ENCODE results near the gene DHX34.
A peak's percentile ranks its signal among the peaks of the same experiment; 100 is the strongest.
"Not testable (repeated sequence)": the region's sequence is repeated elsewhere in the genome, so short reads cannot be mapped to it uniquely, and the experiment has no call there.

The DHX34 gene, protein sequence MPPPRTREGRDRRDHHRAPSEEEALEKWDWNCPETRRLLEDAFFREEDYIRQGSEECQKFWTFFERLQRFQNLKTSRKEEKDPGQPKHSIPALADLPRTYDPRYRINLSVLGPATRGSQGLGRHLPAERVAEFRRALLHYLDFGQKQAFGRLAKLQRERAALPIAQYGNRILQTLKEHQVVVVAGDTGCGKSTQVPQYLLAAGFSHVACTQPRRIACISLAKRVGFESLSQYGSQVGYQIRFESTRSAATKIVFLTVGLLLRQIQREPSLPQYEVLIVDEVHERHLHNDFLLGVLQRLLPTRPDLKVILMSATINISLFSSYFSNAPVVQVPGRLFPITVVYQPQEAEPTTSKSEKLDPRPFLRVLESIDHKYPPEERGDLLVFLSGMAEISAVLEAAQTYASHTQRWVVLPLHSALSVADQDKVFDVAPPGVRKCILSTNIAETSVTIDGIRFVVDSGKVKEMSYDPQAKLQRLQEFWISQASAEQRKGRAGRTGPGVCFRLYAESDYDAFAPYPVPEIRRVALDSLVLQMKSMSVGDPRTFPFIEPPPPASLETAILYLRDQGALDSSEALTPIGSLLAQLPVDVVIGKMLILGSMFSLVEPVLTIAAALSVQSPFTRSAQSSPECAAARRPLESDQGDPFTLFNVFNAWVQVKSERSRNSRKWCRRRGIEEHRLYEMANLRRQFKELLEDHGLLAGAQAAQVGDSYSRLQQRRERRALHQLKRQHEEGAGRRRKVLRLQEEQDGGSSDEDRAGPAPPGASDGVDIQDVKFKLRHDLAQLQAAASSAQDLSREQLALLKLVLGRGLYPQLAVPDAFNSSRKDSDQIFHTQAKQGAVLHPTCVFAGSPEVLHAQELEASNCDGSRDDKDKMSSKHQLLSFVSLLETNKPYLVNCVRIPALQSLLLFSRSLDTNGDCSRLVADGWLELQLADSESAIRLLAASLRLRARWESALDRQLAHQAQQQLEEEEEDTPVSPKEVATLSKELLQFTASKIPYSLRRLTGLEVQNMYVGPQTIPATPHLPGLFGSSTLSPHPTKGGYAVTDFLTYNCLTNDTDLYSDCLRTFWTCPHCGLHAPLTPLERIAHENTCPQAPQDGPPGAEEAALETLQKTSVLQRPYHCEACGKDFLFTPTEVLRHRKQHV

DNA sequence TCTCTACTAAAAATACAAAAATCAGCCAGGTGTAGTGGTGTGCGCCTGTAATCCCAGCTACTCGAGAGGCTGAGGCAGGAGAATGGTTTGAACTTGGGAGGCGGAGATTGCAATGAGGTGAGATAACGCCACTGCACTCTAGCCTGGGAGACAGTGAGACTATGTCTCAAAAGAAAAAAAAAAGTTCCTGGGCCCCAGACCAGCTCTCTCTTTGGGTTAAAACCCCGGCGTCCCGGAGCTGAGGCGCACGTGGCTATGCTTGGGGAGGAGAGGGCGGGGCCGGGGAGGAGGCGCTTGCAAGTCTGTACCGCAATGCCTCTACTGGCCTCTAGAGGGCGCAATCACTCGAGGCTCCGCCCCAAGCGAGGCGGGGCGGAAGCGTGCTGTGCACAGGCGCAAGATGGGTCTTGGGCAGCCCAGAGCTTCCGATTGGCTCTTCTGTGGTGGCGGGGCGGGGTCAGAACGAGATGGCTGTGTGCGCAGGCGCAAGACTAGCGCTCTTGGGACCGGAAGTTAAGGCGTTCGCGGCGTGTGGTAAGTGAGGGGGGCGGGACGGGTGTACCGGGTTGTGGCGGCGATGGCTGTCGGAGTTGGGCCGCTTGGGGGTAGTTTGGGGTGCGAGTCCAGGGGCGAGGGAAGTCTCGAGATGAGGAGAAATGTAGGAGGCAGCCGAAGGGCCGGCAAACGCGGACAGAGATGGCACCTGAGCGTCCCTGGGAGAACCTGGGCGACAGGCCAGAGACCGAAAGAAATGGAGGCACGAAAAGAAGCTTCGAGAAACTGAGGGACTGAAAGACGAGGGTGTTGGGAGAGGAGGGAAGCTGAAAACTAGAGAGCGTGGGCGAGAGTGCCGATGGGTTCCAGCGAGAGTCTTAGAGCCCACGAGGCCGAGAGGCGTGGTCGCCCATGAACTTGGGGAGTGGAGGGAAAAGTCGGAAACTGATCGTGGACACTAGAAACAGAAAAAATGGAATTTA is at the start of gene DHX34:
TSS of gene DHX34 (plus strand) at position 497 of the 977 bp plus-strand sequence. CDS start 3,716 bp downstream, outside the sequence.
- peak; percentile 100 for DNase-seq (ENCODE audit: low spot score)

DNA sequence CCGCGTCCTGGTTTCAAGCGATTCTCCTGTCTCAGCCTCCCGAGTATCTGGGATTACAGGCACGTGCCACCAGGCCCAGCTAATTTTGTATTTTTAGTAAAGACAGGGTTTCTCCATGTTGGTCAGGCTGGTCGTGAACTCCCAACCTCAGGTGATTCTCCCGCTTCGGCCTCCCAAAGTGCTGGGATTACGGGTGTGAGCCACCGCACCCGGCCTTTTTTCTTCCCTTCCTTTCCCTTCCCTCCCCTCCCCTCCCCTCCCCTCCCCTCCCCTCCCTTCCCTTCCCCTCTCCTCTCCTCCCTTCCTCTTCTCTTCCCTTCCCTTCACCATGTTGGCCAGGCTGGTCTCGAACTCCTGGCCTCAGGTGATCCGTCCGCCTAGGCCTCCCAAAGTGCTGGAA is 48.2 kb upstream of the DHX34 start:
- DNase-seq (ENCODE audit: low spot score) = not testable (repeated sequence)

DNA sequence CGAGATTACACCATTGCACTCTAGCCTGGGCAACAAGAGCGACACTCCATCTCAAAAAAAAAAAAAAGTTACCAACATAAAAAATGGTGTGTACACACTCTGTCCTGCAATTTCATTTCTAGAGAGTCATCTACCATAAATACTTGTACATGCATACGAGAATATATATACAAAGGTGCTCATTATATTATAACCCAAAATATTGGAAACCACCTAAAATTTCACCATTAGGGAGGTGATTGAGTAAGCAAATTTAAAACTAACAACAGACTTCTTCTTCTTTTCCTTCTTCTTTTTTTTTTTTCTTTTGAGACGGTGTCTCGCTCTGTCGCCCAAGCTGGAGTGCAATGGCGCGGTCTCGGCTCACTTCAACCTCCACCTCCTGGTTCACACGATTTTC is 46.9 kb upstream of the DHX34 start:
- no peak for DNase-seq (ENCODE audit: low spot score)

DNA sequence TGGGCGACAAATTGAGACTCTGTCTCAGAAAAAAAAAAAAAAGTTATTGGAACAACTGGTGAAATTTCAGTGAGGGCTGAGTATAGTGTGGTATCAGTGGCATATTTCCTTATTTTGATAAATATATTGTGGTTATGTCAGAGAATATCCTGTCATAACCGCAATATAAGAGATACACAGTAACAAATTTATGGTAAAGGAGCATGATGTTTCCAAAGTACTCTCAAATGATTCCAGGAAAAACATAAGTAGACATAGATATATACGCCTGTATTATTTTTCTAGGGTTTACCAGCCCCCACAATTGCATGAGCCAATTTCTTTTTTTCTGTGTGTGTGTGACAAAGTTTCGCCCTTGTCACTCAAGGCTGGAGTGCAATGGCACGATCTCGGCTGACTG is 45.1 kb upstream of the DHX34 start:
- DNase-seq (ENCODE audit: low spot score) = no peak

DNA sequence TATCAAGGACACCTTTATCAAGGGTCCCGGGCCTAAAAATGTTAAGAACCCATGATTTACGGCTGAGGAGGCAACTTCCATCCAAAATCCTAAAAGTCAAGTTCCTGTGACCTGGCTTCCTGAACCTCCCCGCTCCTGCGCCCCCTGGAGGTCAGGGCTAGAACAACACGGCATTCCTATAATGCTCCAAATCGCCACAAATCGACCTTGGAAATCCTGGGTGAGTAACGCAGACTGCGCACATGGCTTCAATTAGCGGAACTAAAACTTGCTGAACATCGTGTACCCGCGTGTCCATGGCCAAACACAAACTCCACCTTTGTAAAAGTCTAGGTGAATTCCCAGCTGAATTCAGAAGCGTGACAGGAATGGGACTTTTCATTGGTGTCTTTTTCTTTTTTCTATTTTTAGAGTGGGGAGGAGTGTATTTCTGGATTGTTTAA is 43.8 kb upstream of the DHX34 start:
- peak; percentile 91 for DNase-seq (ENCODE audit: low spot score)

DNA sequence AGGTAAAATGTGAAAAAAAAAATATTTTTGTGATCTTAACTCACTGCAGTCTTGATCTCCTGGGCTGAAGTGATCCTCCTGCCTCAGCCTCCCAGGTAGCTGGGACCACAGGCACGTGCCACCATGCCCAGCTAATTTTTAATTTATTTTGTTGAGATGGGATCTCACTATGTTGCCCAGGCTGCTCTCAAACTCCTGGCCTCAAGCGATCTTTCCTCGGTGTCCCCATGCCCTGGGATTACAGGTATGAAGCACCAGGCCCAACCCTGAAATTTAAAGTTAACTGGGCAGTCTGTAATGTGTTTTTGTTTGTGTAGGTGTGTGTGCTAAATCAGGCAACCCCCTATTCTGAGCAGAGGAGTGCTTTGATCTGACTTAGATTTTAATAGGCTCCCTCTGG is 42.8 kb upstream of the DHX34 start:
- no peak for DNase-seq (ENCODE audit: low spot score)

DNA sequence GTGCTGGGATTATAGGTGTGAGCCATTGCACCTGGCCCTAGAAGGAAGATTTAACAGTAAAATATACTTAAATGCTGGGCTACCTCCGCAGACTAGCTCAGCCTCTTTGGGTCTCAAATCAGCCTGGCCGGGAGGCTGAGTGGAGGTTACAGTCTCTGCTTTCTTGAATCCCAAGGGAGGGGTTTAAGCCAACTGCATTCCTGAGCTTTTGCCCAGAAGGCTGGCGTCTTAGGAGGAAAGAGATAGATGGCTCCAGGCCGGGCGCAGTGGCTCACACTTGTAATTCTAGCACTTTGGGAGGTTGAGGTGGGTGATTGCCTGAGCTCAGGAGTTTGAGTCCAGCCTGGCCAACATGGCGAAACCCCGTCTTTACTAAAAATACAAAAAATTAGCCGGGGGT is 40.1 kb upstream of the DHX34 start:
- DNase-seq (ENCODE audit: low spot score) = peak; percentile 34

DNA sequence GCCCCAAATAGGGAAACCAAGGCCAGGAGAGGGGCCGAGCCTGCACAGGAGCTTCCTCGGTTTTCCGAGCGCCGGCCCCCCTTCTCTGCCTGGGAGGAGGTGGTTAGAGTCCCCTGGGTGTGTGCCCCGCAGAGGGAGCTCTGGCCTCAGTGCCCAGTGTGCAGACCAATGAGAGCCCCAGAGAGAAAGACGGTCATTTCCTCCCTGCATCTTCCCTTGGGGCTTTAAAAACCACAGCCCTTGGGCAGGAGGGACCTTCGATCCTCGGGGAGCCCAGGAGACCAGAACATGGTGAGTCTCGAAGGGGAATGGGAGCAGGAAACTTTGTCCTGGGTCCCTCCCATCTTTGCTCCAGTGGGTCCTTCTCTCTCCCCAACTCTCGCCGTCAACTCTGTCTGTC is 39.5 kb upstream of the DHX34 start, which contains the start of gene C5AR1:
TSS of gene C5AR1 (plus strand) at position 254 of the 400 bp plus-strand sequence. CDS start at position 289, 35 bp downstream.
- DNase-seq (ENCODE audit: low spot score) = no peak

DNA sequence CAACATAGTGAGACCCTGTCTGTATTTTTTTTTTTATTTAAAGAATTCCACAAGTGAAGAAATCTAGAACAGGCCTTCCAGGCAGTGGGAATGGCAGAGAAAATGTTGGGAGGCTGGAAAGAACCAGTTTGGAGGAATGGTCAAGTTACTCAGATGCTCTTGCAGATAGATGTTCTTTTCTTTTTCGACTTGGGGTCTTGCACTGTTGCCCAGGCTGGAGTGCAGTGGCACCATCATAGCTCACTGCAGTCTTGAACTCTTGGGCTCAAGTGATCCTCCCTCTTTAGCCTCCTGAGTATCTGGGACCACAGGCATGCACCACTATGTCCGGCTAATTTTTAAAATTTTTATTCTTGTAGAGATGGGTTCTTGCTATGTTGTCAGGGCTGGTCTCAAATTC is 38.8 kb upstream of the DHX34 start:
- DNase-seq (ENCODE audit: low spot score) = no peak

DNA sequence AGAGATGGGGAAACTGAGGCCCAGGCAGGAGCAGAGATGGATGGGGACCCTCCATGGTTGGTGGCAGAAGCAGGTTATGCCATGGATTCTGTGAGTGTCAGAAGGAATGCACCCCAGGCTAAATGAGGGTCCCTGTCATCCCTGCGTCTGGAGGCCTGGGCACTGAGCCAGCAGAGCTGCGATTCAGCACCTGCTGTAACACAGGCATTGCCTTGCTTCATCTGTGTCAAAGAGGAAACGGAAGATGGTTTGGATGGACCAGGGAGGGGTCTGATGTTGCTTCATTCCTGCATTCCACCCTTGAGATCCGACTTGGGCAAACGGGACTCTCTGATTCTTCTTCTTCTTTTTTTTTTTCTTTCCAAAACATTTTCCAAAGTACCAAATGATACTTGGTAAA is 38.3 kb upstream of the DHX34 start:
- no peak for DNase-seq (ENCODE audit: low spot score)

DNA sequence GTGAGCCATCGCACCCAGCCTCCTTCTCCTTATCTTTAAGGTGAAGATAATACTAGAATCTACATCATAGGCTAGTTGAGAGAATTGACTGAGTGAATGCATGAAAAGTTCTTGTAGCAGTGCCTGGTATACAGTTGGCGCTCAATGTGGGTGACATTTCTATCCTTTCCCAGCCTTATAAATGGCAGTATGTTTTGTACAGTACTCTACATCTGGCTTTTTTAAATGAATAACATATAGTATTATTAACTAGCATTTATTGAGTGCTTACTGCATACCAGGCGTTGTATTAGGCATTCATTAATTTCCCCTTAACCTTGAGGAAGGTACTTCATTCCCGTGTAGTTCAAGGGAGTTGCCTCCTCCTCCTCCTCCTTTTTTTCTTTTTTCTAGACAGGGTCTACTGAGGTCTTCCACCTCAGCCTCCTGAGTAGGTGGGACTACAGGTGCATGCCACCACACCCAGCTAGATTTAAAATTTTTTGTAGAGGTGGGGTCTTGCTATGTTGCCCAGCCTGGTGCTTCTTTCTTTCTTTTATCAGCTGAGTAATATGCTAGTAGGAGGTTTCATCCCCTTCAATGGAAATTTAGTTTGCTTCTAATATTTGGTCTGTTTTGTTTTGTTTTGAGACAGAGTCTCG is 36.6 kb upstream of the DHX34 start:
- DNase-seq (ENCODE audit: low spot score) = no peak

DNA sequence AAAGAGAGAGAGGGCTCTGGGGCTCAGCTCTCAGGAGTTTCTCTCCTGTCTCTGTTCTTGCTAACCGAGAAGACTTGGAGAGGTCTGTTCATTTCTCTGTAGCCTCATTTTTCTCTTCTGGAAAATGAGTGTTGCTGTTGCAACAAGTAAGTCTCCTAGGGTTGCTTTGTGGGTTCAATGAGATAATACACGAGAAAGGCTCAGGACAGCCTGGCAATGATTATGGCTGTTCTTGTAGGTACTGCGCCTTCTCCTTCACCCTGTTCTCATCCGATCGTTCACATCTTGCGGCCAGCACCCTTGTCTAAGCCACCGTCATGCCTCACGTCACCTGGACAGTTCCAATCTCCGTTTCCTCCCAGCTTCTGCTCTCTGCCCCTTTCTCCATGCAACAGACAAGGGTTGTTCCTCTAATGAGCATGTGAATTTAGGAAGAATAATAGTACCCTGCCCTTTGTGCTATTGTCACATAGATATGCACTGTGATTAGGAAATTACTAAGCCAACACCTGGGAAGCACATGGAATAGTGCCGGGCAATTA is 35.3 kb upstream of the DHX34 start:
- DNase-seq (ENCODE audit: low spot score) = no peak

DNA sequence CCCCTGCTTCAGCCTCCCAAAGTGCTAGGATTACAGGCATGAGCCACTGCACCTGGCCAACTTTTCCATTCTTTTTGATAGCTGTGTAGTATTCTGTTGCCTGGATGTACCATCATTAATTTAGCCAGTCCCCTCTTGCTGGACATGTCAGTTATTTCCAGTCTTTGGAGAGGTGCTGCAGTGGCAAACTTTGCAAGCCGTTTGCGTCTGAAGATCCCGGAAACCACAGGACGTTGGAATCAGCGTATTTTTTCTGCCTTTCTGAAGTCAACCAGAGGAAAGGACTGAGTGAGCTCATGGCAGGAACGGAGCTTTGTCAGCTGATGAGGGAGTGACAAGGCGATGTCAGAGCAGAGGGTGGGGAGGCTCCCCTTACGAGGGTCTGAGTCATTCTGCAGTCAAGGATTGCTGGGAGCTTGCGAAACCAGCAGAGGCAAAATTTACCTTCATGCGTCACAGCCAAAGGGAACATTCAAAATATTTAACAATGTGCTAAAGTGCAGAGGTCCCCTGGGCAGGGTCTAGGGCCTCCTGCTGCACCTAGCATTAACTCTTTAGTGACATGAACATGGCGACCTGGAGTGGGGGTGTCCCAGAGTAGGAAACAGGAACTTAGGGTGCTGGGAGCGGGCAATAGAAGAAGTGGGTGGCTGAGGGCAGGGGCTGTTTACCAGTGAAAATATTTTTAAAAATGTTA is 33.8 kb upstream of the DHX34 start:
- DNase-seq (ENCODE audit: low spot score) = peak; percentile 92

DNA sequence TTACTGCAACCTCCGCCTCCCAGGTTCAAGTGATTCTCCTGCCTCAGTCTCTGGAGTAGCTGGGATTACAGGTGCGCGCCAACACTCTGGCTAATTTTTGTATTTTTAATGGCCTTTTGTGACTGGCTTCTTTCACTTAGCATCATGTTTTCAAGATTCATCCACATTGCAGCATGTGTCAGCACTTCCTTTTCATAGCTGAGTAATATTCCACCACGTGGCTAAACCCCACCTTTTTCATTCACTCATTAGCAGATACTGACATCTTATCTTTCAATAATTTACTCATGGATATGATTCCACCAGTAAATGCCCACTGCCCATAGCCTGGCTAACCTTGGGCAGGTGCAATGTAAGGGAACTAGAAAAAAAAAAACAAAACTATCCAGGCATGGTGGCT is 32.6 kb upstream of the DHX34 start:
- DNase-seq (ENCODE audit: low spot score) = no peak

DNA sequence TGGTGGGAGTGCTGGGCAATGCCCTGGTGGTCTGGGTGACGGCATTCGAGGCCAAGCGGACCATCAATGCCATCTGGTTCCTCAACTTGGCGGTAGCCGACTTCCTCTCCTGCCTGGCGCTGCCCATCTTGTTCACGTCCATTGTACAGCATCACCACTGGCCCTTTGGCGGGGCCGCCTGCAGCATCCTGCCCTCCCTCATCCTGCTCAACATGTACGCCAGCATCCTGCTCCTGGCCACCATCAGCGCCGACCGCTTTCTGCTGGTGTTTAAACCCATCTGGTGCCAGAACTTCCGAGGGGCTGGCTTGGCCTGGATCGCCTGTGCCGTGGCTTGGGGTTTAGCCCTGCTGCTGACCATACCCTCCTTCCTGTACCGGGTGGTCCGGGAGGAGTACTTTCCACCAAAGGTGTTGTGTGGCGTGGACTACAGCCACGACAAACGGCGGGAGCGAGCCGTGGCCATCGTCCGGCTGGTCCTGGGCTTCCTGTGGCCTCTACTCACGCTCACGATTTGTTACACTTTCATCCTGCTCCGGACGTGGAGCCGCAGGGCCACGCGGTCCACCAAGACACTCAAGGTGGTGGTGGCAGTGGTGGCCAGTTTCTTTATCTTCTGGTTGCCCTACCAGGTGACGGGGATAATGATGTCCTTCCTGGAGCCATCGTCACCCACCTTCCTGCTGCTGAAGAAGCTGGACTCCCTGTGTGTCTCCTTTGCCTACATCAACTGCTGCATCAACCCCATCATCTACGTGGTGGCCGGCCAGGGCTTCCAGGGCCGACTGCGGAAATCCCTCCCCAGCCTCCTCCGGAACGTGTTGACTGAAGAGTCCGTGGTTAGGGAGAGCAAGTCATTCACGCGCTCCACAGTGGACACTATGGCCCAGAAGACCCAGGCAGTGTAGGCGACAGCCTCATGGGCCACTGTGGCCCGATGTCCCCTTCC is 28.9 kb upstream of the DHX34 start:
- no peak for DNase-seq (ENCODE audit: low spot score)

DNA sequence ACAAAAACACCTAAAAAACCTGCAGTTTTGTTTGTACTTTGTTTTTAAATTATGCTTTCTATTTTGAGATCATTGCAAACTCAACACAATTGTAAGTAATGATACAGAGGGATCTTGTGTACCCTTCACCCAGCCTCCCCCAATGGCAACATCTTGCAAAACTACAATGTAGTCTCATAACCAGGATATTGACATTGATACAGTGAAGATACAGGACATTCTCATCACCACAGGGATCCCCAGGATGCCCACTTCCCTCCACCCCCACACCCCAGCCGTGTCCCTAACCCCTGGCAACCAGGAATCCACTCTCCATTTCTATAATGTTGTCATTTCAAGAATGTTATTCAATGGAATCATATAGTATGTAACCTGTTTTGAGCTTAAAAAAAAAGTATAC is 27.5 kb upstream of the DHX34 start:
- no peak for DNase-seq (ENCODE audit: low spot score)

DNA sequence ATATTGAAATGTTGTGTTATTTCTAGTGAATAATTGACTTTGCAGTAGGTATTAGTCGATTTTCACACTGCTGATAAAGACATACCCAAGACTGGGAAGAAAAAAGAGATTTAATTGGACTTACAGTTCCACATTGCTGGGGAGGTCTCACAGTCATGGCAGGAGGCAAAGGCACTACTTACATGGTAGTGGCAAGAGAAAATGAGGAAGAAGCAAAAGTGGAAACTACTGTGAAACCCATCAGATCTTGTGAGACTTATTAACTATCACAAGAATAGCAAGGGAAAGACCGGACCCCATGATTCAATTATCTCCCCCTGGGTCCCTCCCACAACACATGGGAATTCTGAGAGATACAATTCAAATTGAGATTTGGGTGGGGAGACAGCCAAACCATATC is 27.1 kb upstream of the DHX34 start:
- DNase-seq (ENCODE audit: low spot score) = no peak

DNA sequence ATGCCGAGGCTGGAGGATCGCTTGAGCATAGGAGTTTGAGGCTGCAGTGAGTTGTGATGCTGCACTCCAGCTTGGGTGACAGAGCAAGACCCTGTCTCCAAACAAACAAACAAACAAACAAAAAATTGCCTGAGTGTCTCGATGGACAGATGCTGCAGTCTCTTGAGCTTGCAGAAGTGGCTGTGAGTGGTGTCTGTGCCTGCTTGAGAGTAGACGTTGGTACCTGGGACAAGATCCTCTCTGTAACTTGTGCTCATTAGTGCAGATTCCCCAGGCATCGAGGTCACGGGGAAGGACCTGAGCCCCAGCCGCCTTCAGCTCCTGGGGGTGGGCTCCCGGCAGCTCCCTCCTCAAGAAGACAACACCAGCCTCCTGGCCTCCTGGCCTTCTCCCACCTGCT is 25.7 kb upstream of the DHX34 start:
- DNase-seq (ENCODE audit: low spot score) = no peak

DNA sequence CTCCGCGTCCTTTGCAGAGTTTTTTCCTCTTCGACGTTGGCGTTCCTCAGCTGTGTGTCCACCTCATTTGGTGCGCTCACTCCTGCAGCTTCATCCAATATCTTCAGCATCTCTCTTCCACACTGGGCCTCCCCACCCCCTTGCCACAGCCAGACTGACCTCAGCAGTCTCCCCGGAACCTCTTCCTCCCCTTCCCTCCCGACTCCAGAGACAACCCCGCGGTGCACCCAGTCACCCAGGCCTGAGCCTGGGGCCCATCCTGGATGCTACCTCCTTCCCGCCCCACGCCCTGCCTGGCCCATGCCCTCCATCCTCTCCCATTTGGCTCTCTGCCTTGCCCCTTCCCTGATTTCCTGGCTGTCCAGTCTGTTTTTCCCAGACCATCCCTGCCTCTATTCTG is 25.2 kb upstream of the DHX34 start:
- DNase-seq (ENCODE audit: low spot score) = no peak
